A673 (cell line): Measurements from ENCODE around the gene MRPL45. TPM values are rescaled to one million over a fixed set of nuclear protein-coding genes. Genes with fewer than 3 reads are reported as not detected.

Source experiments
- BruUV-seq: library from RNA; stranded (reverse); fragments of 400-500 nt; replicated peaks from 2 replicates; lab custom pipeline; 2021; lab: Mats Ljungman, UMichigan
- CTCF ChIA-PET: fragments of 300-600 bp; sonication (Branson Sonifier 250); formaldehyde crosslinking; loops from one replicate; lab custom pipeline; 2022; ENCODE audit warnings: antibody characterized with exemption; lab: Charles Lee
- POLR2A ChIA-PET: fragments of 300-600 bp; sonication (Branson Sonifier 250); formaldehyde crosslinking; loops from one replicate; lab custom pipeline; 2022; ENCODE audit warnings: antibody characterized with exemption; ENCODE audit not compliant: low non-redundant PET; lab: Charles Lee
- DNase-seq: peaks from one replicate; pipeline ENCODE4 v3.0.0-alpha.2; 2015; ENCODE audit warnings: low spot score
- H3K27ac ChIP-seq: fragments of 200-600 bp; sonication (generic); 2 replicates; pipeline ENCODE4 v1.5.1; 2016; ENCODE audit warnings: mixed run types, low read depth, mild to moderate bottlenecking, mixed read lengths, antibody characterized with exemption, low read length; ENCODE audit not compliant: poor library complexity, severe bottlenecking
- H3K27me3 ChIP-seq: fragments of 200-600 bp; sonication (generic); replicated peaks from 2 replicates; pipeline ENCODE4 v1.6.1; 2017; ENCODE audit warnings: mixed run types, low read depth, mild to moderate bottlenecking, mixed read lengths, antibody characterized with exemption, low read length; ENCODE audit not compliant: insufficient read depth, poor library complexity
- H3K36me3 ChIP-seq: fragments of 200-600 bp; sonication (generic); 2 replicates; pipeline ENCODE4 v1.6.1; 2016; ENCODE audit warnings: mixed run types, mild to moderate bottlenecking, mixed read lengths, antibody characterized with exemption, low read length; ENCODE audit not compliant: insufficient read depth, poor library complexity, severe bottlenecking
- H3K4me1 ChIP-seq: fragments of 200-600 bp; sonication (generic); 2 replicates; pipeline ENCODE4 v1.6.1; 2017; ENCODE audit warnings: mixed run types, mild to moderate bottlenecking, mixed read lengths, antibody characterized with exemption, low read length; ENCODE audit not compliant: insufficient read depth, poor library complexity, severe bottlenecking
- H3K4me3 ChIP-seq: fragments of 200-600 bp; sonication (generic); 2 replicates; pipeline ENCODE4 v1.5.1; 2016; ENCODE audit warnings: low read depth, mixed run types, mild to moderate bottlenecking, mixed read lengths, low read length; ENCODE audit not compliant: poor library complexity, severe bottlenecking
- H3K9me3 ChIP-seq: fragments of 200-600 bp; sonication (generic); 2 replicates; pipeline ENCODE4 v1.6.1; 2016; ENCODE audit warnings: mixed run types, low read depth, mild to moderate bottlenecking, mixed read lengths, antibody characterized with exemption, low read length; ENCODE audit not compliant: poor library complexity, severe bottlenecking
- CTCF ChIP-seq: fragments of 300-800, 200-600 bp; sonication (generic); conservative IDR thresholded peaks from 2 replicates; pipeline ENCODE4 v1.5.1; 2017; ENCODE audit warnings: low read depth, mild to moderate bottlenecking, antibody characterized with exemption, low read length, moderate library complexity, mixed read lengths
- EZH2 ChIP-seq: fragments of 200-600 bp; sonication (generic); IDR thresholded peaks from 2 replicates; pipeline ENCODE4 v1.6.1; 2017; ENCODE audit warnings: borderline replicate concordance, low read depth, mild to moderate bottlenecking, mixed read lengths, antibody characterized with exemption, low read length; ENCODE audit not compliant: poor library complexity, severe bottlenecking
- intact Hi-C: fragments of 100-400 bp; cut with micrococcal nuclease; formaldehyde crosslinking; loops from one replicate; pipeline ENCODE4 v1.10.0; 2022; ENCODE audit not compliant: unreplicated experiment
- total RNA-seq: library from RNA; stranded (reverse); gene quantifications from 2 replicates; pipeline ENCODE4 v1.2.3, GENCODE V29; 2021

The MRPL45 gene
- total RNA-seq, 1 experiment from 2014 or later = 34.4 TPM

- Histone ChIP-seq H3K27ac (no peak overlapping the region), H3K4me1 (peaks cover 8% of the 10 kb centered on the region), H3K4me3 (no peak overlapping the region), H3K27me3 (no peaks in the 10 kb centered on the region), H3K9me3 (no peaks in the 10 kb centered on the region), H3K36me3 (no peaks in the 10 kb centered on the region)
- intact Hi-C loops = no loop called here
- no peak for DNase-seq
- TF ChIP-seq EZH2 (no peak), CTCF (no peak)
- BruUV-seq = no TSS peak
- ChIA-PET CTCF (no interaction called here), POLR2A (no interaction called here)
Observed at GRCh38 chr17:38355251-38355650, 58.3 kb downstream of the MRPL45 start.

GRCh38 chr17:38357486-38358123 is 60.6 kb downstream of the MRPL45 start:
- no peak for DNase-seq
- POLR2A ChIA-PET = no interaction called here
- CTCF ChIA-PET = no interaction called here
- peaks cover 8% of the 10 kb centered on the region for H3K4me1 ChIP-seq
- BruUV-seq = no TSS peak
- TF ChIP-seq EZH2 (no peak), CTCF (no peak)
- H3K9me3 ChIP-seq = no peaks in the 10 kb centered on the region
- H3K36me3 ChIP-seq = no peaks in the 10 kb centered on the region
- H3K4me3 ChIP-seq = no peak overlapping the region
- H3K27ac ChIP-seq = no peak overlapping the region
- intact Hi-C loops = no loop called here
- no peaks in the 10 kb centered on the region for H3K27me3 ChIP-seq

GRCh38 chr17:38358586-38359513 is 61.9 kb downstream of the MRPL45 start:
- CTCF ChIA-PET = interaction anchor here (0.5 kb wide), 1 partner anchor 32 kb away, joined by 3 read pairs; no protein-coding TSS in a partner anchor
- no TSS peak for BruUV-seq
- H3K27me3 ChIP-seq = no peaks in the 10 kb centered on the region
- POLR2A ChIA-PET = interaction anchor here (0.6 kb wide), 1 partner anchor 1386 kb away, joined by 3 read pairs; no protein-coding TSS in a partner anchor
- no peaks in the 10 kb centered on the region for H3K36me3 ChIP-seq
- TF ChIP-seq CTCF (no peak), EZH2 (no peak)
- H3K4me3 ChIP-seq = no peak overlapping the region
- H3K4me1 ChIP-seq = peaks cover 1% of the 10 kb centered on the region
- intact Hi-C loops = no loop called here
- no peak overlapping the region for H3K27ac ChIP-seq
- no peak for DNase-seq
- H3K9me3 ChIP-seq = no peaks in the 10 kb centered on the region
